ENCODE results near the gene DCTPP1. TPM values are rescaled to one million over a fixed set of nuclear protein-coding genes. Genes with fewer than 3 reads are reported as not detected.

The DCTPP1 gene
- total RNA-seq, 1 experiment from 2014 or later: 64.1 TPM

GRCh38 chr16:30416624-30417528 is 13.0 kb downstream of the DCTPP1 start:
- no peaks in the 10 kb centered on the region for H3K27me3 ChIP-seq (ENCODE audit: low read length)
- H3F3A ChIP-seq (ENCODE audit: low read length, unreplicated experiment): no peaks in the 10 kb centered on the region
- H4K20me1 ChIP-seq (ENCODE audit: low read length): no peaks in the 10 kb centered on the region
- H3K4me3 ChIP-seq (ENCODE audit: low read length): peak overlapping the region; percentile 68
- H3K9ac ChIP-seq (ENCODE audit: low read length): peak overlapping the region; percentile 10; the same call in 1 of the 2 replicates
- H3K79me2 ChIP-seq (ENCODE audit: low read length): no peaks in the 10 kb centered on the region
- ATAC-seq: no peak
- H3K27ac ChIP-seq (ENCODE audit: low read length): no peak overlapping the region
- TF ChIP-seq EZH2phosphoT487 (IDR thresholded peaks at IDR 0.05; ENCODE audit: borderline replicate concordance, low read length) (no peak), EZH2 (IDR thresholded peaks at IDR 0.05; ENCODE audit: low read length, unreplicated experiment) (no peak)
- TF ChIP-seq, protein P1, sequence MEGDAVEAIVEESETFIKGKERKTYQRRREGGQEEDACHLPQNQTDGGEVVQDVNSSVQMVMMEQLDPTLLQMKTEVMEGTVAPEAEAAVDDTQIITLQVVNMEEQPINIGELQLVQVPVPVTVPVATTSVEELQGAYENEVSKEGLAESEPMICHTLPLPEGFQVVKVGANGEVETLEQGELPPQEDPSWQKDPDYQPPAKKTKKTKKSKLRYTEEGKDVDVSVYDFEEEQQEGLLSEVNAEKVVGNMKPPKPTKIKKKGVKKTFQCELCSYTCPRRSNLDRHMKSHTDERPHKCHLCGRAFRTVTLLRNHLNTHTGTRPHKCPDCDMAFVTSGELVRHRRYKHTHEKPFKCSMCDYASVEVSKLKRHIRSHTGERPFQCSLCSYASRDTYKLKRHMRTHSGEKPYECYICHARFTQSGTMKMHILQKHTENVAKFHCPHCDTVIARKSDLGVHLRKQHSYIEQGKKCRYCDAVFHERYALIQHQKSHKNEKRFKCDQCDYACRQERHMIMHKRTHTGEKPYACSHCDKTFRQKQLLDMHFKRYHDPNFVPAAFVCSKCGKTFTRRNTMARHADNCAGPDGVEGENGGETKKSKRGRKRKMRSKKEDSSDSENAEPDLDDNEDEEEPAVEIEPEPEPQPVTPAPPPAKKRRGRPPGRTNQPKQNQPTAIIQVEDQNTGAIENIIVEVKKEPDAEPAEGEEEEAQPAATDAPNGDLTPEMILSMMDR (conservative IDR thresholded peaks at IDR 0.05; ENCODE audit: low read depth, low read length): no peak
- no peaks in the 10 kb centered on the region for H3K9me3 ChIP-seq (ENCODE audit: low read length)
- intact Hi-C loops (cut with micrococcal nuclease): no loop called here
- peak overlapping the region; percentile 84 for H3K4me2 ChIP-seq (ENCODE audit: low read length)
- BruUV-seq (replicated peaks): no TSS peak
- ChIA-PET POLR2A (ENCODE audit: unreplicated experiment) (interaction anchor here (0.9 kb wide), 1 partner anchor 194 kb away, joined by 3 read pairs; the partner anchor contains the start of gene ZNF689), CTCF (interaction anchor here (0.6 to 1.0 kb wide), 3 partner anchors 7 to 33 kb away, joined by 3 to 8 read pairs (median 6); partner anchors contain the start of gene DCTPP1)
- H3K9me2 ChIP-seq (replicated peaks; ENCODE audit: low read length): no peaks in the 10 kb centered on the region
- H3K4me1 ChIP-seq (ENCODE audit: insufficient read depth, low read length): peaks cover 6% of the 10 kb centered on the region; the same call in 1 of the 2 replicates
- DNase-seq: no peak
- H3K36me3 ChIP-seq (ENCODE audit: low read depth, low read length): no peaks in the 10 kb centered on the region; the same call in 1 of the 2 replicates
- H2AFZ ChIP-seq (ENCODE audit: low read length): peak overlapping the region; percentile 59; the same call in 1 of the 2 replicates

DNA sequence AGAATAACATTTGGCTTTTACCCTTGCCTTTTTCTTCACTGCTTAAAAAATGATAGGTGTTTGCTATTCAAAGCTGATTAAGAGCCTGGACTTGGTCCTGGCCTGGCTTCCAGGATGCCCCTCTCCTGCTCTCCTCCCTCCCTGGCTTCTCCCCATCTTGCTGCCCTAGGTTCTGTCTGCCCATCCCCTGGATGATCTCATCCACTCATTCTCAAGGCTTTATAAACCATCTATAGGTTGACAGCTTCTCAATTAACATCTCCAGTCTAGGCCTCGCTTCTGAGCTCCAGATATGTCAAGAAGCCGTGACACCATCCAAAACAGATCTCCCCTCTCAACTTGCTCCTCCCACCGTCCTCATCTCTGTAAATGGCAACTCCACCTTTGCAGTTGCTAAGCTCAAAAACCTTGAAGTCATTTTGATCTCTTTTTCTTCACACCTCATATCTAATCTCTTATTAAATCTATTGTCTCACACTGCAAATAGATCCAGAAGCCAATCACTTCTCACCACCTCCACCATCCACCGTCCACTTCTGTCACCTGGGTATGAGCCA is 13.7 kb downstream of the DCTPP1 start:
- no peaks in the 10 kb centered on the region for H3K9me2 ChIP-seq (replicated peaks; ENCODE audit: low read length)
- no peaks in the 10 kb centered on the region for H3K9me3 ChIP-seq (ENCODE audit: low read length)
- no peak overlapping the region for H3K4me2 ChIP-seq (ENCODE audit: low read length)
- no peak overlapping the region for H3K4me3 ChIP-seq (ENCODE audit: low read length)
- no peaks in the 10 kb centered on the region for H4K20me1 ChIP-seq (ENCODE audit: low read length)
- no peaks in the 10 kb centered on the region for H3K27me3 ChIP-seq (ENCODE audit: low read length)
- peaks cover 6% of the 10 kb centered on the region; the same call in 1 of the 2 replicates for H3K4me1 ChIP-seq (ENCODE audit: insufficient read depth, low read length)
- no peaks in the 10 kb centered on the region; the same call in 1 of the 2 replicates for H3K36me3 ChIP-seq (ENCODE audit: low read depth, low read length)
- ChIA-PET CTCF (no interaction called here), POLR2A (ENCODE audit: unreplicated experiment) (no interaction called here)
- no peak overlapping the region for H3K9ac ChIP-seq (ENCODE audit: low read length)
- DNase-seq (no peak), ATAC-seq (no peak)
- intact Hi-C loops (cut with micrococcal nuclease): no loop called here
- H3K27ac ChIP-seq (ENCODE audit: low read length): no peak overlapping the region
- no peak for TF ChIP-seq EZH2 (IDR thresholded peaks at IDR 0.05; ENCODE audit: low read length, unreplicated experiment)
- no peak for TF ChIP-seq EZH2phosphoT487 (IDR thresholded peaks at IDR 0.05; ENCODE audit: borderline replicate concordance, low read length)
- TF ChIP-seq, protein P1 (conservative IDR thresholded peaks at IDR 0.05; ENCODE audit: low read depth, low read length): no peak
- no peak overlapping the region for H2AFZ ChIP-seq (ENCODE audit: low read length)
- no TSS peak for BruUV-seq (replicated peaks)
- H3F3A ChIP-seq (ENCODE audit: low read length, unreplicated experiment): no peaks in the 10 kb centered on the region
- no peaks in the 10 kb centered on the region for H3K79me2 ChIP-seq (ENCODE audit: low read length)
